Left kidney (tissue), 2 donors: ENCODE data around the gene DPYD. TPM values are rescaled to one million over a fixed set of nuclear protein-coding genes. Genes with fewer than 3 reads are reported as not detected.

Source experiments
- DNase-seq: peaks from one replicate; pipeline ENCODE4 v3.0.0-alpha.2; 2013
- polyA plus RNA-seq: library from polyadenylated mRNA; unstranded; fragments of 120-200 nt; gene quantifications from one replicate; pipeline ENCODE4 v1.2.1, GENCODE V29; 2013; ENCODE audit not compliant: insufficient read length

Gene DPYD
- polyA plus RNA-seq, 1 donor: 11.9 TPM

- DNase-seq: no peak
Observed at GRCh38 chr1:97202481-97203380, 718.1 kb downstream of the DPYD start.

- DNase-seq: no peak
Observed at GRCh38 chr1:97201641-97202040, 719.2 kb downstream of the DPYD start.

GRCh38 chr1:97200595-97200994, 720.2 kb downstream of the DPYD start:
- no peak for DNase-seq

- no peak for DNase-seq
Observed at GRCh38 chr1:97196825-97197516, 723.9 kb downstream of the DPYD start.

GRCh38 chr1:97192872-97193572, 727.8 kb downstream of the DPYD start:
- DNase-seq: no peak

- no peak for DNase-seq
Observed at GRCh38 chr1:97190326-97190725, 730.5 kb downstream of the DPYD start.

GRCh38 chr1:97186381-97186780, 734.5 kb downstream of the DPYD start:
- DNase-seq: no peak

GRCh38 chr1:97174039-97174704, 746.7 kb downstream of the DPYD start:
- DNase-seq: no peak

GRCh38 chr1:97170300-97170699, 750.5 kb downstream of the DPYD start:
- DNase-seq: no peak

GRCh38 chr1:97168056-97168455, 752.8 kb downstream of the DPYD start:
- DNase-seq: no peak

GRCh38 chr1:97167246-97167645, 753.6 kb downstream of the DPYD start:
- DNase-seq: no peak

- no peak for DNase-seq
Observed at GRCh38 chr1:97166626-97167025, 754.2 kb downstream of the DPYD start.

GRCh38 chr1:97164276-97164639, 756.6 kb downstream of the DPYD start:
- no peak for DNase-seq

GRCh38 chr1:97163591-97164275, 757.1 kb downstream of the DPYD start:
- no peak for DNase-seq

- no peak for DNase-seq
Observed at GRCh38 chr1:97160818-97161217, 760.0 kb downstream of the DPYD start.

- DNase-seq: no peak
Observed at GRCh38 chr1:97159342-97159741, 761.5 kb downstream of the DPYD start.

- no peak for DNase-seq
Observed at GRCh38 chr1:97158691-97159096, 762.1 kb downstream of the DPYD start.

GRCh38 chr1:97157991-97158390, 762.8 kb downstream of the DPYD start:
- no peak for DNase-seq

- DNase-seq: no peak
Observed at GRCh38 chr1:97151651-97152050, 769.2 kb downstream of the DPYD start.

GRCh38 chr1:97145321-97145956, 775.4 kb downstream of the DPYD start:
- DNase-seq: no peak

GRCh38 chr1:97144527-97144926, 776.3 kb downstream of the DPYD start:
- DNase-seq: no peak
